ENCODE results near the gene GPC5.

GPC5 gene

DNA sequence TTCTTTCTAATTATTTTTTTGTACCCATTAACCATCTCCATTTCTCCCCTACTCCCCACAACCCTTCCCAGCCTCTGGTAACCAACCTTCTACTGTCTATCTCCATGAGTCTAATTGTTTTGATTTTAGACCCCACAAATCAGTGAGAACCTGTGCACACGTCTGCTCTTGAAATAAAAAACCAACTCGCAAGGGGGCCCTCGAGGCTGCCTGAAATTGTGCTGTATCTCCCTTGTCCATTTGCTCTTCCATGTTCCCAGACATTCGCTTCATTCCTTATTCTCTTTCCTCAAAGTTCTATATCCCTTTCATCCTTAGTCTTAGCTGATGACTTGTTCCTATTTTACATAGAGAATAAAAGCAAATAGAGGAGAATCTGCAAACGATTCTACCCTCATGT is 95.0 kb downstream of the GPC5 start:
- Histone ChIP-seq H3K4me2 (no peak overlapping the region), H4K20me1 (ENCODE audit: insufficient read depth) (no peaks in the 10 kb centered on the region), H3K4me1 (ENCODE audit: low read depth, poor library complexity, severe bottlenecking) (no peaks in the 10 kb centered on the region), H3K79me2 (ENCODE audit: insufficient read depth, low read depth) (no peaks in the 10 kb centered on the region), H3K4me3 (IDR thresholded peaks at IDR 0.05; ENCODE audit: insufficient read depth, low read depth, low read length) (no peak overlapping the region), H3K9ac (no peak overlapping the region), H2AFZ (ENCODE audit: low read depth) (no peak overlapping the region), H3K27ac (no peak overlapping the region), H3K36me3 (ENCODE audit: insufficient read depth) (no peaks in the 10 kb centered on the region), H3K27me3 (ENCODE audit: insufficient read depth, low read depth) (no peaks in the 10 kb centered on the region)
- TF ChIP-seq, protein P1, sequence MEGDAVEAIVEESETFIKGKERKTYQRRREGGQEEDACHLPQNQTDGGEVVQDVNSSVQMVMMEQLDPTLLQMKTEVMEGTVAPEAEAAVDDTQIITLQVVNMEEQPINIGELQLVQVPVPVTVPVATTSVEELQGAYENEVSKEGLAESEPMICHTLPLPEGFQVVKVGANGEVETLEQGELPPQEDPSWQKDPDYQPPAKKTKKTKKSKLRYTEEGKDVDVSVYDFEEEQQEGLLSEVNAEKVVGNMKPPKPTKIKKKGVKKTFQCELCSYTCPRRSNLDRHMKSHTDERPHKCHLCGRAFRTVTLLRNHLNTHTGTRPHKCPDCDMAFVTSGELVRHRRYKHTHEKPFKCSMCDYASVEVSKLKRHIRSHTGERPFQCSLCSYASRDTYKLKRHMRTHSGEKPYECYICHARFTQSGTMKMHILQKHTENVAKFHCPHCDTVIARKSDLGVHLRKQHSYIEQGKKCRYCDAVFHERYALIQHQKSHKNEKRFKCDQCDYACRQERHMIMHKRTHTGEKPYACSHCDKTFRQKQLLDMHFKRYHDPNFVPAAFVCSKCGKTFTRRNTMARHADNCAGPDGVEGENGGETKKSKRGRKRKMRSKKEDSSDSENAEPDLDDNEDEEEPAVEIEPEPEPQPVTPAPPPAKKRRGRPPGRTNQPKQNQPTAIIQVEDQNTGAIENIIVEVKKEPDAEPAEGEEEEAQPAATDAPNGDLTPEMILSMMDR (conservative IDR thresholded peaks at IDR 0.05; ENCODE audit: low read depth, low read length) = no peak

DNA sequence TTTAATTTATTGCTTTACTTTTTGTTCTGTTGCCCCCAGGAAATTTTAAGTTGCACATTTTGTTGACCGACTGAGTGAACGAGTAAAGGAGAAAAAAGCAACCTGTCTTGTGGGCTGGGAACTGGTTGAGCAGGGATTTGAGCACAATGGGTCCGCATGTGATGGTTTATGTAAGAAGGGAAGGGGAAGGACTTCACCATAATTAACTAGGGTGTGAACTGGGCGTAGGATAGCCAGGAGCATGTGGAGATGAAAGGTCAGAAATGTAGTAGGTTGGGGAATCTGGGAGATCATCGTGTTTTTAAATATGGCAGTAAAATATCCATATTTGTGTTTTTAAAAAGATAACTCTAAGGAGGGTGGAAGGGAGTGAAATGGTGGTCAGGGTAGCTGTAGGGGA is 99.9 kb downstream of the GPC5 start:
- no peaks in the 10 kb centered on the region for H4K20me1 ChIP-seq (ENCODE audit: insufficient read depth)
- no peak overlapping the region for H3K27ac ChIP-seq
- no peak overlapping the region for H3K4me2 ChIP-seq
- H2AFZ ChIP-seq (ENCODE audit: low read depth) = no peak overlapping the region
- H3K4me1 ChIP-seq (ENCODE audit: low read depth, poor library complexity, severe bottlenecking) = no peaks in the 10 kb centered on the region
- H3K9ac ChIP-seq = no peak overlapping the region
- no peaks in the 10 kb centered on the region for H3K79me2 ChIP-seq (ENCODE audit: insufficient read depth, low read depth)
- H3K27me3 ChIP-seq (ENCODE audit: insufficient read depth, low read depth) = no peaks in the 10 kb centered on the region
- no peaks in the 10 kb centered on the region for H3K36me3 ChIP-seq (ENCODE audit: insufficient read depth)
- H3K4me3 ChIP-seq (IDR thresholded peaks at IDR 0.05; ENCODE audit: insufficient read depth, low read depth, low read length) = no peak overlapping the region
- TF ChIP-seq, protein P1 (conservative IDR thresholded peaks at IDR 0.05; ENCODE audit: low read depth, low read length) = no peak

DNA sequence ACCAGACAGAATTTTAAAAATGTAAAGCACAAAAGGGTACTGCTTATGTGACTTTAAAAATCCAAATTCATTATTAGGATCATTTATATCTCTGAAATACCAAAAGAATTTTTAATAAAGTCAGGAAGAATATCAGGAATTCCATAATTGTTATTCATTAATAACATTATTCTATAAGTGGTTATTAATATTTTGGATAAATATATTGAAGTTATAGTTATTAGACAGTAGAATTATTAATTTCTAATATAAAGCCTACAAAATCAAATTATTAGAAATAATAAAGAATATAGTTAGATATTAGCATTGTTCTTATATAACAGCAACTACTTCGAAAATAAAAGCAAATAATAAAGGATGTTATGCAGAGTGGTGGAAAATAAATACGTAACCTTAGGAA is 105.8 kb downstream of the GPC5 start:
- Histone ChIP-seq H3K36me3 (ENCODE audit: insufficient read depth) (no peaks in the 10 kb centered on the region), H3K4me3 (IDR thresholded peaks at IDR 0.05; ENCODE audit: insufficient read depth, low read depth, low read length) (no peak overlapping the region), H3K9ac (no peak overlapping the region), H3K79me2 (ENCODE audit: insufficient read depth, low read depth) (no peaks in the 10 kb centered on the region), H3K27ac (no peak overlapping the region), H3K27me3 (ENCODE audit: insufficient read depth, low read depth) (no peaks in the 10 kb centered on the region), H3K4me1 (ENCODE audit: low read depth, poor library complexity, severe bottlenecking) (no peaks in the 10 kb centered on the region), H2AFZ (ENCODE audit: low read depth) (no peak overlapping the region), H3K4me2 (no peak overlapping the region), H4K20me1 (ENCODE audit: insufficient read depth) (no peaks in the 10 kb centered on the region)
- TF ChIP-seq, protein P1 (conservative IDR thresholded peaks at IDR 0.05; ENCODE audit: low read depth, low read length) = no peak

DNA sequence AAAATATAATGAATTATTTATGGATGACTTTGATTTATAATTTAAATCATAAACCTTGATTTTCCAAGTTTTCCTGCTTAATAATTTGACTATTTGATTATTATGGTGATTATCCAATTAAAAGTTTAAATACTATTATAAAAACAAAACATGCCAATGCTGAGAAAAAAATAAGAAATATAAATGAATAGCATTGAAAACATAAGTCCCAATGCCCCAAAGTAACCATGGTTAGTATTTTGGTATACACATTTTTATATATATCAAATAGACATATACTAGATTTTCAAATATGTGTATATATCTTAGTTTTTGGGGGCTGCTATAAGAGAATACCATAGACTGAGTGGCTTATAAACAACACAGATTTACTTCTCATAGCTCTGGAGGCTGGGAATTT is 108.3 kb downstream of the GPC5 start:
- Histone ChIP-seq H4K20me1 (ENCODE audit: insufficient read depth) (no peaks in the 10 kb centered on the region), H3K79me2 (ENCODE audit: insufficient read depth, low read depth) (no peaks in the 10 kb centered on the region), H3K27ac (no peak overlapping the region), H3K4me2 (no peak overlapping the region), H3K9ac (no peak overlapping the region), H3K4me1 (ENCODE audit: low read depth, poor library complexity, severe bottlenecking) (no peaks in the 10 kb centered on the region), H3K36me3 (ENCODE audit: insufficient read depth) (no peaks in the 10 kb centered on the region), H3K4me3 (IDR thresholded peaks at IDR 0.05; ENCODE audit: insufficient read depth, low read depth, low read length) (no peak overlapping the region), H3K27me3 (ENCODE audit: insufficient read depth, low read depth) (no peaks in the 10 kb centered on the region), H2AFZ (ENCODE audit: low read depth) (no peak overlapping the region)
- TF ChIP-seq, protein P1 (conservative IDR thresholded peaks at IDR 0.05; ENCODE audit: low read depth, low read length) = no peak

DNA sequence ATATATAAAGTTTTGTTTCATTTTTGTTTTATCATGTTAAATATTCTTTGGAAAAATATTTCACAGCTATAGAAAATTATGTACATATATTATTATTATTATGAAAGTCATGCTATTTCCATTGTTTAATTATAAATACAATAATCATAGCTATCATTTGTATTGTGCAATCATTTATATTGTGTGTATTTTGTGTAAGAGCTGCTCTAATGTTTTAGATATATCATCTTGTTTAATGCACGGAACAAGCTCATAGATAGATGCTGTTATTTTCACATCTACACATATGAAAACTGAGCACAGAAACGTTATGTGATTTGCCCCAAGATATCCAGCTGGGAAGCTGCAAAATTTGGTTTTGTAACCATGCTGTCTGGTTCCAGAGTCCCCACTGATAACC is 111.6 kb downstream of the GPC5 start:
- TF ChIP-seq, protein P1 (conservative IDR thresholded peaks at IDR 0.05; ENCODE audit: low read depth, low read length) = no peak
- H3K27me3 ChIP-seq (ENCODE audit: insufficient read depth, low read depth) = no peaks in the 10 kb centered on the region
- H3K79me2 ChIP-seq (ENCODE audit: insufficient read depth, low read depth) = no peaks in the 10 kb centered on the region
- no peak overlapping the region for H3K4me3 ChIP-seq (IDR thresholded peaks at IDR 0.05; ENCODE audit: insufficient read depth, low read depth, low read length)
- no peak overlapping the region for H3K9ac ChIP-seq
- H2AFZ ChIP-seq (ENCODE audit: low read depth) = no peak overlapping the region
- no peaks in the 10 kb centered on the region for H3K4me1 ChIP-seq (ENCODE audit: low read depth, poor library complexity, severe bottlenecking)
- no peak overlapping the region for H3K4me2 ChIP-seq
- H3K27ac ChIP-seq = no peak overlapping the region
- H3K36me3 ChIP-seq (ENCODE audit: insufficient read depth) = no peaks in the 10 kb centered on the region
- no peaks in the 10 kb centered on the region for H4K20me1 ChIP-seq (ENCODE audit: insufficient read depth)
